ENCODE measurements around the gene TUT1.

DNA sequence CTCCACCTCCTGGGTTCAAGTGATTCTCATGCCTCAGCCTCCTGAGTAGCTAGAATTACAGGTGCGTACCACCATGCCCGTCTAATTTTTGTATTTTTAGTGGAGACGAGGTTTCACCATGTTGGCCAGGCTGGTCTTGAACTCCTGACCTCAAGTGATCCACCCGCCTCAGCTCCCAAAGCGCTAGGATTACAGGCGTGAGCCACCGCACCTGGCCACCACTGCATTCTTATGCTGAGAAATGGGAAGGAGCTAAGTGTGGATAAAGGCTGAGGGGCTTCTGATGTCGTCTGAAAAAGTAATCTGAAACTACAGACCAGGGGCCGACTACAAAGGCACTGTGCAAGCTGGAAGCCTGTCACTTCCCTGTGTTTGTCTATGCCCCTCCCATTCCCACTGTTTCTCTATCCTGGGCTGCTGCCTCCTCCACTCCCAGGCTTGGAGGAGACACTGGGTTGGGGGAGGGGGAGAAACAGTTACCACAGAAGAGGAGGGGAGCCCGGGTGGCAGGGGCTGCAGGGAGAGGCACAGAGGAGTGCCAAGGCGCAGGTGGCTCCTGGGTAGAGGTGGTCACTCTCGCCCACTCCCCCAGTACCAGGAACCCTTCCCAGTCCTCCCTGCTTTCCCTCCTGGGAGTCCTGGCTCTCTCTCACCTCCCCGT, 13.3 kb upstream of the TUT1 start:
- no peak for TF ChIP-seq POLR2A (IDR thresholded peaks at IDR 0.05)
- no peak for TF ChIP-seq EP300 (IDR thresholded peaks at IDR 0.05)
- TF ChIP-seq, protein P1, sequence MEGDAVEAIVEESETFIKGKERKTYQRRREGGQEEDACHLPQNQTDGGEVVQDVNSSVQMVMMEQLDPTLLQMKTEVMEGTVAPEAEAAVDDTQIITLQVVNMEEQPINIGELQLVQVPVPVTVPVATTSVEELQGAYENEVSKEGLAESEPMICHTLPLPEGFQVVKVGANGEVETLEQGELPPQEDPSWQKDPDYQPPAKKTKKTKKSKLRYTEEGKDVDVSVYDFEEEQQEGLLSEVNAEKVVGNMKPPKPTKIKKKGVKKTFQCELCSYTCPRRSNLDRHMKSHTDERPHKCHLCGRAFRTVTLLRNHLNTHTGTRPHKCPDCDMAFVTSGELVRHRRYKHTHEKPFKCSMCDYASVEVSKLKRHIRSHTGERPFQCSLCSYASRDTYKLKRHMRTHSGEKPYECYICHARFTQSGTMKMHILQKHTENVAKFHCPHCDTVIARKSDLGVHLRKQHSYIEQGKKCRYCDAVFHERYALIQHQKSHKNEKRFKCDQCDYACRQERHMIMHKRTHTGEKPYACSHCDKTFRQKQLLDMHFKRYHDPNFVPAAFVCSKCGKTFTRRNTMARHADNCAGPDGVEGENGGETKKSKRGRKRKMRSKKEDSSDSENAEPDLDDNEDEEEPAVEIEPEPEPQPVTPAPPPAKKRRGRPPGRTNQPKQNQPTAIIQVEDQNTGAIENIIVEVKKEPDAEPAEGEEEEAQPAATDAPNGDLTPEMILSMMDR (IDR thresholded peaks at IDR 0.05): no peak
